ENCODE results near the gene SP8. TPM values are rescaled to one million over a fixed set of nuclear protein-coding genes. Genes with fewer than 3 reads are reported as not detected.

SP8 gene
- polyA plus RNA-seq, 3 donors, result not detected

DNA sequence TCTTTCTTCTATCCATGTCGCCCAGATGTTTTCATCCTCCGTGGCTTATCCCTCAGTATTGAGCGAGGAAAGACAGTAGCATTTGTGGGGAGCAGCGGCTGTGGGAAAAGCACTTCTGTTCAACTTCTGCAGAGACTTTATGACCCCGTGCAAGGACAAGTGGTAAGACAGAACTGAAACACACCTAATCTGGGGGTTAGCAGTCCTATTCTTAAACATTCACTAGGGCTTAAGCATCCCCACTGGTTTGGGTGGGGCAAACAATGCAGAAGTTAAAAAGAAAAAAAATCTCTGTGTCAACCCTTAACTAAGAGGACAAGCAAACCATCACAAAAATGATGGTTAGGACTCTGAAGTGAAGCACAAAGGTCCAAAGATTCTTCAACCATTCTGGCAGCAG is 43.8 kb downstream of the SP8 start:
- Histone ChIP-seq H3K79me2 (ENCODE audit: insufficient read depth, low read length) (no peaks in the 10 kb centered on the region), H3K9ac (ENCODE audit: insufficient read depth, low read length, poor library complexity, severe bottlenecking) (no peak overlapping the region), H3K36me3 (replicated peaks in 1 of 2; ENCODE audit: control insufficient read depth in 1 of 2, insufficient read depth in 2 of 2, low read length in 2 of 2) (no peaks in the 10 kb centered on the region), H3K27me3 (ENCODE audit: control insufficient read depth in 2 of 2, insufficient read depth in 2 of 2, low read length in 2 of 2) (no peaks in the 10 kb centered on the region), H3K4me1 (ENCODE audit: control insufficient read depth in 1 of 2, insufficient read depth in 2 of 2, low read length in 2 of 2) (no peaks in the 10 kb centered on the region), H3K4me2 (replicated peaks; ENCODE audit: extremely low read depth, low read length, poor library complexity, severe bottlenecking) (no peak overlapping the region), H3K4me3 (replicated peaks in 1 of 3; ENCODE audit: low read depth in 2 of 3, low read length in 3 of 3) (no peak overlapping the region), H3K9me3 (replicated peaks in 1 of 2; ENCODE audit: control insufficient read depth in 1 of 2, insufficient read depth in 1 of 2, low read length in 2 of 2) (no peaks in the 10 kb centered on the region), H4K20me1 (ENCODE audit: insufficient read depth, low read length) (no peaks in the 10 kb centered on the region), H2AFZ (ENCODE audit: insufficient read depth, low read depth, low read length, poor library complexity, severe bottlenecking) (no peak overlapping the region), H3K27ac (ENCODE audit: low read depth in 1 of 2, low read length in 2 of 2) (no peak overlapping the region)
- DNase-seq, result no peak
- H3K27me3 Mint-ChIP-seq (ENCODE audit: low read depth in 3 of 3), result peaks cover 2 to 3% (median 2%) of the 10 kb centered on the region in 3 donors
- no peak overlapping the region for H3K27ac Mint-ChIP-seq
- H3K4me1 Mint-ChIP-seq, result no peaks in the 10 kb centered on the region
- H3K4me3 Mint-ChIP-seq, result no peak overlapping the region
- 91% methylated on average over 3 of the region's 5 CpGs for WGBS (ENCODE audit: insufficient coverage)
- intact Hi-C loops (cut with micrococcal nuclease), result no loop called here
- TF ChIP-seq, protein P1, sequence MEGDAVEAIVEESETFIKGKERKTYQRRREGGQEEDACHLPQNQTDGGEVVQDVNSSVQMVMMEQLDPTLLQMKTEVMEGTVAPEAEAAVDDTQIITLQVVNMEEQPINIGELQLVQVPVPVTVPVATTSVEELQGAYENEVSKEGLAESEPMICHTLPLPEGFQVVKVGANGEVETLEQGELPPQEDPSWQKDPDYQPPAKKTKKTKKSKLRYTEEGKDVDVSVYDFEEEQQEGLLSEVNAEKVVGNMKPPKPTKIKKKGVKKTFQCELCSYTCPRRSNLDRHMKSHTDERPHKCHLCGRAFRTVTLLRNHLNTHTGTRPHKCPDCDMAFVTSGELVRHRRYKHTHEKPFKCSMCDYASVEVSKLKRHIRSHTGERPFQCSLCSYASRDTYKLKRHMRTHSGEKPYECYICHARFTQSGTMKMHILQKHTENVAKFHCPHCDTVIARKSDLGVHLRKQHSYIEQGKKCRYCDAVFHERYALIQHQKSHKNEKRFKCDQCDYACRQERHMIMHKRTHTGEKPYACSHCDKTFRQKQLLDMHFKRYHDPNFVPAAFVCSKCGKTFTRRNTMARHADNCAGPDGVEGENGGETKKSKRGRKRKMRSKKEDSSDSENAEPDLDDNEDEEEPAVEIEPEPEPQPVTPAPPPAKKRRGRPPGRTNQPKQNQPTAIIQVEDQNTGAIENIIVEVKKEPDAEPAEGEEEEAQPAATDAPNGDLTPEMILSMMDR (IDR thresholded peaks at IDR 0.05), result no peak
- no peaks in the 10 kb centered on the region for H3K36me3 Mint-ChIP-seq
- H3K9me3 Mint-ChIP-seq, result peaks cover 0 to 2% (median 0%) of the 10 kb centered on the region in 7 donors

DNA sequence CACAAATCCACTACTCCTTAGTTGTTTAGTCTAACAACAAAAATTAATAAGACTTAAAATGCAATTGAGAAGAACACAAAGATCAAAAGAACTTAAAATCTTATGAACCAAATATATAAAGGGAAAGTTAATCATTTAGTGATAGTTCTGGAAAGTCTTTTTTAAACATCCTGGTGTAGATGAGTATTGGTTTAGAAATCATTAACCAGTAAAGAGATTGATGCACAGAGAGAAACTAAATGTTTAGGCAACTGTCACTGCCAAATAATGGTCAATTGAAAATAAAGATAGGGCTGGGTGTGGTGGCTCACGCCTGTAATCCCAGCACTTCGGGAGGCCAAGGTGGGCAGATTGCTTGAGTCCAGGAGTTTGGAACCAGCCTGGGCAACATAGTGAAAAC is 44.9 kb downstream of the SP8 start:
- Mint-ChIP-seq H3K36me3 (no peaks in the 10 kb centered on the region), H3K9me3 (peaks cover 0 to 3% (median 2%) of the 10 kb centered on the region in 7 donors), H3K27ac (no peak overlapping the region), H3K4me1 (no peaks in the 10 kb centered on the region), H3K4me3 (no peak overlapping the region), H3K27me3 (ENCODE audit: low read depth in 3 of 3) (peaks cover 2 to 3% (median 2%) of the 10 kb centered on the region in 3 donors)
- TF ChIP-seq, protein P1 (IDR thresholded peaks at IDR 0.05), result no peak
- Histone ChIP-seq H3K9me3 (replicated peaks in 1 of 2; ENCODE audit: control insufficient read depth in 1 of 2, insufficient read depth in 1 of 2, low read length in 2 of 2) (no peaks in the 10 kb centered on the region), H3K9ac (ENCODE audit: insufficient read depth, low read length, poor library complexity, severe bottlenecking) (no peak overlapping the region), H3K27me3 (ENCODE audit: control insufficient read depth in 2 of 2, insufficient read depth in 2 of 2, low read length in 2 of 2) (no peaks in the 10 kb centered on the region), H3K4me2 (replicated peaks; ENCODE audit: extremely low read depth, low read length, poor library complexity, severe bottlenecking) (no peak overlapping the region), H3K4me1 (ENCODE audit: control insufficient read depth in 1 of 2, insufficient read depth in 2 of 2, low read length in 2 of 2) (no peaks in the 10 kb centered on the region), H3K79me2 (ENCODE audit: insufficient read depth, low read length) (no peaks in the 10 kb centered on the region), H4K20me1 (ENCODE audit: insufficient read depth, low read length) (no peaks in the 10 kb centered on the region), H2AFZ (ENCODE audit: insufficient read depth, low read depth, low read length, poor library complexity, severe bottlenecking) (no peak overlapping the region), H3K27ac (ENCODE audit: low read depth in 1 of 2, low read length in 2 of 2) (no peak overlapping the region), H3K4me3 (replicated peaks in 1 of 3; ENCODE audit: low read depth in 2 of 3, low read length in 3 of 3) (no peak overlapping the region), H3K36me3 (replicated peaks in 1 of 2; ENCODE audit: control insufficient read depth in 1 of 2, insufficient read depth in 2 of 2, low read length in 2 of 2) (no peaks in the 10 kb centered on the region)
- no CpG with 5 or more reads among the region's 2 CpGs for WGBS (ENCODE audit: insufficient coverage)
- no peak for DNase-seq
- intact Hi-C loops (cut with micrococcal nuclease), result no loop called here
